HuH-7.5 (cell line): Measurements from ENCODE around the gene ATP1A4.
A peak's percentile ranks its signal among the peaks of the same experiment; 100 is the strongest.
"Not testable (repeated sequence)": the region's sequence is repeated elsewhere in the genome, so short reads cannot be mapped to it uniquely, and the experiment has no call there.

Source experiments
- DNase-seq: peaks from one replicate; pipeline ENCODE4 v3.0.0; 2011; ENCODE audit warnings: low spot score

ATP1A4 gene

DNA sequence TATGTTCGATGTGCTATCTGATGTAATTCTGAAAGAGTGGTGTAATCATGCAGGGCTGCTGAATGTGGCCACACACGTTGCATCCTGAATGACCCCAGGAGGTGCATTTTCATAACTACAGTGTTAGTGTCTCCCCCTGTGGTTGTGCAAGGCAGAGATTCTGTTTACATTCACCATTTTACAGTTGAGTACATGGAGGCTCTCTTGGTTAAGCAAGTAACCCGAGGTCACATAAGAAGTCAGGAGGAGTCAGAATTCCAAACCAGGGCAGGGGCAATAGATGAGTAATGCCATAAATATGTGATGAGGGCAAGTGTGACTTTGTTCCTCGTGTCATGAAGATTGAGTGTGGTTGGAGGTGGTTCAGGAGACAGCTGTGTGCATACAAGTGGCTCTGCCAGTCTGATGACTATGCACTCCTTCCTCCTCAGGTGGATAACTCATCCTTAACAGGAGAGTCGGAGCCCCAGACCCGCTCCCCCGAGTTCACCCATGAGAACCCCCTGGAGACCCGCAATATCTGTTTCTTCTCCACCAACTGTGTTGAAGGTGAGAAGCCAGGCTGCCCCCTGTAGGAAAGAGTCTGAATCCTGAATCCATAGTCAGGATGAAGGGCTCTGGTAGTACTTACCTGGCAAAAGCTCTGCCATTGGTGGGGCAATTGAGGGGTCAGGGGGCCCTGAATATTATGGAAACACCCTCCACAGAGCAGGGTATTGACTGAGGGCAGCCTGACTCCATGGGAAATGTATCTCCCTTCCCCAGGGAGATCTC lies 26.5 kb upstream of the ATP1A4 start:
- DNase-seq, result peak; percentile 75

- DNase-seq, result no peak
These were observed 25.7 kb upstream of the ATP1A4 start for GRCh38 chr1:160125746-160126145.

GRCh38 chr1:160126342-160126741 lies 25.1 kb upstream of the ATP1A4 start:
- DNase-seq, result not testable (repeated sequence)

GRCh38 chr1:160127381-160127780 lies 24.0 kb upstream of the ATP1A4 start:
- DNase-seq, result no peak

DNA sequence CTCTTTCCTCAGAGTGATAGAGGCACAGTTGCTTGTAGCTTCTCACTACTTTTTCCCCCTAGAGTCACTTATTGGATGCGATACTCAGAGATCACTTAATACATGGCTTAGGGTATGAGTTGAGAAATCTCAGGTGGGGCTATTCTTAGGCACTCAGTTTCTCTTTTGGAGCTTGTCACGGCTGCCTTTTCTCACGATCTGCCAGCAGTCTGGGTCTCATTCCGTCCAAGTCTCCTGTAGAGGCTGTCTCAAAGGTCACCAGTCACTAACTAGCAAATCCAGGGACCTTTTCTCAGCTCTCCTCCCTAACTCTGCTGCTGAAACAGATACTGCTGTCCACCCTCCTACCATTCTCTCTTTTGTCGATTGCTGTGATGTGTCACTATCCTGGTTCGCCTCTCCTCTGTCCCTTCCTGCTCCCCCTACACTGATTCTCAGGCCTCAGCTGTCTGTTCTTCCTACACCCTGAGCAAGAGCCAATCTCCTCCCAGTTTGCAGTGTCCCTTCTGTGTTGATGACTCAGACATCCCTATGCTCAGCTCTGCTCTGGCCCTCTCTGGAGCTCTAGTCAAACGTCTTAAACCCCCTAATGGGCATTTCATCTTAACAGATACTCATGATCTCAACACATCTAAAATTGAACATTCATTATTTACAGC lies 23.4 kb upstream of the ATP1A4 start:
- no peak for DNase-seq

GRCh38 chr1:160128636-160129035 lies 22.8 kb upstream of the ATP1A4 start:
- DNase-seq, result no peak

- no peak for DNase-seq
These were observed 22.4 kb upstream of the ATP1A4 start for GRCh38 chr1:160129046-160129445.

DNA sequence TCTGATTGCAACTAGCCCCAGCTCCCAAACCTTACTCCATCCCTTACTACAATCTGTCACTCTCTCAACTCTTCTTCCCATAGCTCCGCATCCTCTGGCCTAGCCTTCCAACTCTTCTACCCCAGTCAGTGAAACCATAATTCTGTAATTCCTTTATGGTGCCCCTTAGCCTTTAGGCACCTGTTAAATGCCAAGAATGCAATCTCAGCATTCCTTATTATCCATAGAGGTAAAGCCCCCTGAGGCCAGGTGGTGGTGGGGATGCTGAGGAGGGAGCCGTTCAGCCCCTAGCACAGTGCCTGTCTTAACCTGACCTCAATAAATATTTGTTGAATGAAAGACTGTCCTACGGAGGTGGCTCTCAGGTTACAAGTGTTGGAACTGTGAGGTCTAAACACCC lies 21.8 kb upstream of the ATP1A4 start:
- no peak for DNase-seq

DNA sequence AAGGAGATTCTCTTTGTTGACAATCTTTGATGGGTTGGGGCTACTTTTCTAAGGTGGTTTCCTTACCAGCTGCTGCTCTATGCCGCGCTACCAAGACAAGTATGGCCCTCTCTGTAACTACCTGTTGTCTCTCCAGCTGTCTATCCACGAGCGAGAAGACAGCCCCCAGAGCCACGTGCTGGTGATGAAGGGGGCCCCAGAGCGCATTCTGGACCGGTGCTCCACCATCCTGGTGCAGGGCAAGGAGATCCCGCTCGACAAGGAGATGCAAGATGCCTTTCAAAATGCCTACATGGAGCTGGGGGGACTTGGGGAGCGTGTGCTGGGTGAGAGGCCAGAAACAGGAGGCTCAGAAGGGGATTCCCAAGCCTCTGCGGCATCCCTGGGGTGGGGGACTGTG lies 21.4 kb upstream of the ATP1A4 start:
- DNase-seq, result no peak

GRCh38 chr1:160130486-160130885 lies 20.9 kb upstream of the ATP1A4 start:
- DNase-seq, result no peak

- DNase-seq, result no peak
These were observed 20.5 kb upstream of the ATP1A4 start for GRCh38 chr1:160130939-160131338.

DNA sequence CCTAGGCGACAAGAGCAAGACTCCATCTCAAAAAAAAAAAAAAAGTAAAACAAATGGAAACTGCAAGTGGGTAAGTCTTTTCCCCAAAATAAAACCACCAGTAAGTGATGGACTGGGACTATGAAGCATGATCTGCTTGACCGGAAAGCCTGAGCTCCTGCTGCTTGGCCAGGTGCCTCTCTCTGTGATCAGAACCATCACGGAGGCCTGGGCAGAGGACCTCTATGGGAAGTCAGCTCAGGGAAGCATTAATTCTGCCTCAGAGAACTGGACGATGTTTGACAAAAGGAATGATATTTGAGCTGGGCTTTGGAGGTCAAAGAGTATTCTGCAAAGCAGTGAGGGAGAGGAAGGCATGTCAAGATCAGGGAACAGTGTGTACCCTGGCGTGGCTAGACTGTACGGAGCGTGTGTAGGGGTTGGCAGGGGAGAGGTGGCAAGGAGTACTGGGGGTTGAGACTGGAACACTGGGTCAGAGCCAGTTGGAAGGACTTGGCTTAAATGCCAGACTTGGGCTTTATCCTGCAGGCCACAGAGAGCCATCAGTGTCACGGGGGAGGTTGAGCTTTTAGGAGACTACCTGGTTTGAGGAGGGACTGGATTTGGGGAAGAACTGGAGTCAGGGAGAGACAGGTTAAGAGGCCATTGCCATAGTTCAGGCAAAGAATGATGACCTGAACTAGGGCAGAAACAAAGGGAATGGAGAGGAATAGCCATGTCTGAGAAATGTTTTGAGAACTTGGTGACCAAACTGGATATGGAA lies 19.4 kb upstream of the ATP1A4 start:
- no peak for DNase-seq

GRCh38 chr1:160133990-160134770 lies 17.2 kb upstream of the ATP1A4 start:
- no peak for DNase-seq

GRCh38 chr1:160134791-160135572 lies 16.4 kb upstream of the ATP1A4 start:
- DNase-seq, result no peak

GRCh38 chr1:160136121-160136925 lies 15.1 kb upstream of the ATP1A4 start:
- no peak for DNase-seq

- no peak for DNase-seq
These were observed 14.5 kb upstream of the ATP1A4 start for GRCh38 chr1:160136926-160137200.

DNA sequence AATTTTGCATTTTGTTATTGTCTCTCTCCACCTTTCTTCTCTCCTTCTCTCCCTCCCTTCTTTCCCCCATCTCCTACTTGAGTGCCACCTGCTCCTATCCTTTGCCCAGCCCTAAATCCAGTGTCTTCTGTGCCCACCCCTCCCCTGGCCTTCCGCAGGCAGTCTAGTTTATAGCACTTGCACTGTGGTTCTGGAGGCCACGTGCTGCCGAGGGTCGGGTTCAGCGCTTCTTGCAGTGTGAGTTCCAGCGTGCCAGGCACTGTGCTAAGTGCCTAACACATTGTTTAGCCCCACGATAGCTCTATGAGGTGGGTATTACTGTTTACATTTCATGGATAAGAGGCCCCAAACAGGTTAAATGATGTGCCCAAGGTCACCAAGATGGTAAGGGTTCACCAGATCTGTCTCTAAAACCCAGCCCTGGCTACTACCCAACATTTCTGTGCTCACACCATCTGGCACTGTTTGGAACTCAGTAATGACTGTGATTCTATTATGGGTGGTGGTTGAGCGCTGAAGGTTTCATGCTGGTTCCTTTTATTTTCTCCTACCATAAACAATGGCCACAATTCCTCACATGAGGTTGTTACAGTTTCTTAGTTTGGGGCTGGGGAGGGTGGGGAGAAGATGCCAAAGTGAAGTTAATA lies 14.1 kb upstream of the ATP1A4 start:
- no peak for DNase-seq

- no peak for DNase-seq
These were observed 11.6 kb upstream of the ATP1A4 start for GRCh38 chr1:160139840-160140239.

DNA sequence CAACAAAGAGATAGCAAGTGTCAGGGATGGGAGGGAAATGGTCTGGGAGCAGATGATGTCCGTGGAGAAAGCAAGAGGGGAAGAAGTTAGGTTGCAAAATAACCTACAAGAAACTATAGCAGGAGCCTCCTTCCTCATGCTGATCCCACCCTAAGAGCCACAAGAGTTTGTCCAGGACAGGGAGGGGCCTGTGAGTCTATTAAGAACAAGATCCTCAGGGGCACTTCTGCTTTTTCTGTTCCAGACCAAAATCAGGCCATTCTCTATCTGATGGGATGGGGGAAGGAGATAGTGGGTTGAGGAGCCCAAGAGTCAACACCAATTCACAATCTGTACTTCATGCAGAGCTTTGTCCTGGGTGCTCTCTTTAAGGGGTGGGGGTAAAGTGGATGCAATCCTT lies 7.7 kb upstream of the ATP1A4 start:
- DNase-seq, result no peak

DNA sequence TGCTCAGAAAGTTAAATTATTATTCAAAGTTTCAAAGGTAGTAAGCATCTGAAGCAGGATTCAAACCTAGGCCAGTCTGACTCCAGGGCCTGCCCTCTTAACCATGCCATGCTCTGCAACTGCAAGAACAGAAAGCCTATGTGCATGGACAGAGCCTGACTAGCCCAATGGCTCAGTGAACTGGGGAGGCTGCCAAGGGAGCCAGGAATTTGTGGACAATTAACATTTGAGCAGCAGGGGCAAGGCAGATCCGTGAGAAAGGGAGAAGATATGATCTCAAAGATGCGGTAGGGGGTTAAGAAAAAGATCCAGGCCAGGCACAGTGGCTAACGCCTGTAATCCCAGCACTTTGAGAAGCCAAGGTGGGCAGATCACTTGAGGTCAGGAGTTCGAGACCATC lies 6.5 kb upstream of the ATP1A4 start:
- DNase-seq, result no peak
